Urinary bladder (tissue), 4 donors: Measurements from ENCODE around the gene PRKCH. TPM values are rescaled to one million over a fixed set of nuclear protein-coding genes. Genes with fewer than 3 reads are reported as not detected.

ENCODE experiments used
- DNase-seq: peaks from one replicate; pipeline ENCODE4 v3.0.0-alpha.2; 2015; ENCODE audit errors: extremely low spot score
- H3K27ac ChIP-seq: one replicate; pipeline ENCODE4 v1.5.1; 2013; ENCODE audit warnings: low read depth, mild to moderate bottlenecking, moderate library complexity
- H3K36me3 ChIP-seq: one replicate; pipeline ENCODE4 v1.6.1; 2013; ENCODE audit warnings: mild to moderate bottlenecking, moderate library complexity; ENCODE audit not compliant: insufficient read depth
- H3K4me1 ChIP-seq: one replicate; pipeline ENCODE4 v1.6.1; 2013; ENCODE audit warnings: mild to moderate bottlenecking, moderate library complexity; ENCODE audit not compliant: insufficient read depth
- H3K4me3 ChIP-seq: one replicate; pipeline ENCODE4 v1.5.1; 2013; ENCODE audit warnings: low read depth, low read length
- WGBS: extraction: QIAGEN DNeasy Blood & Tissue Kit; methylation state at CpG from one replicate; pipeline ENCODE4 v1.1.7; 2013; 5-methylcytosine and 5-hydroxymethylcytosine counted together
- polyA plus RNA-seq: library from polyadenylated mRNA; stranded (reverse); fragments of 200-250 nt; gene quantifications from one replicate; pipeline ENCODE4 v1.2.3, GENCODE V29; 2013
- total RNA-seq: library from RNA; depleted of rRNA; stranded (reverse); fragments of >200 nt; gene quantifications from one replicate; pipeline ENCODE4 v1.2.3, GENCODE V29; 2014
- donor health status: healthy with polysubstance abuse.
- donor health status: healthy.

PRKCH gene
- total and polyA plus RNA-seq, 2 donors: 13.3 to 53.6 TPM

DNA sequence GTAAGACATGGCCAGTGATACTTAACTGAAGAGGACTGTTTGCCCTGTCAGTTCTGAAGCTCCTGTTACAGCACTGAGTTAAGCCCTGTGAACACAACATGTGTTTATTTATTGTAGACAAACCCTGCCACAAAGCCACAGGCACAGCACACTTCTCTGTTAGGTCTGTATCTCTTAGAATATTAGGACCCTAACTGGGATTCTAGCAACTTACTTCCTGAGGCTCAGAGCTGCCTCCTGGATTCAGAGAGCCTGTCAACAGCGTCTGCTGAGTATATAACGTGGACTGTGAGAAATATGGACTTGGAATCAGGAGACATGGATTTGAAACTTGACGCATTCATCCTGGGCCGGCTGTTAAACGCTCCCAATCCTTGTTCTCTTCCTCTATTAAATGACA, 238.9 kb downstream of the PRKCH start:
- WGBS: 36% methylated on average over 5 of the region's 5 CpGs
- Histone ChIP-seq H3K27ac (no peak overlapping the region), H3K36me3 (no peaks in the 10 kb centered on the region), H3K4me1 (no peaks in the 10 kb centered on the region), H3K4me3 (no peak overlapping the region)
- DNase-seq: no peak

DNA sequence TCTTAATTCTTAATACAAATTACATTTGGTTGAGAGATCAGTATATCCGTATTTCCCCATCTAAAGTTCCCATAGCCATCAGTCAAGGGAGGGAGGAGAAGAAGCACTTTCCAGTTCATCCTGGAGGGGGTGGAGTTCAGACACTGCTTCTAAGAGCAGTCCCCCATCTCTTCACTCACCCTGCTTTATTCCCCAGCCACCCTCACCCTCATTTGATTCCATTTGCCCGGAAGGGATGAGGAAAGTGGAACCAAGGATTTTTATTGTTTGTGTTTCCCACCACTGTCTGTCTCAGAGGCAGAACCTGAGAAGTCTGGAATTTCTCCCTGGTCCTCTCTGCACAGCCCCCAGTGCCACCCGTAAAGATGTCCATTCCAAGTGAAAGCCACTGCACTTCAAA, 239.7 kb downstream of the PRKCH start:
- WGBS: 82% methylated on average over 3 of the region's 3 CpGs
- no peak for DNase-seq
- no peak overlapping the region for H3K4me3 ChIP-seq
- peak overlapping the region; percentile 55 for H3K27ac ChIP-seq
- H3K4me1 ChIP-seq: no peaks in the 10 kb centered on the region
- no peaks in the 10 kb centered on the region for H3K36me3 ChIP-seq

DNA sequence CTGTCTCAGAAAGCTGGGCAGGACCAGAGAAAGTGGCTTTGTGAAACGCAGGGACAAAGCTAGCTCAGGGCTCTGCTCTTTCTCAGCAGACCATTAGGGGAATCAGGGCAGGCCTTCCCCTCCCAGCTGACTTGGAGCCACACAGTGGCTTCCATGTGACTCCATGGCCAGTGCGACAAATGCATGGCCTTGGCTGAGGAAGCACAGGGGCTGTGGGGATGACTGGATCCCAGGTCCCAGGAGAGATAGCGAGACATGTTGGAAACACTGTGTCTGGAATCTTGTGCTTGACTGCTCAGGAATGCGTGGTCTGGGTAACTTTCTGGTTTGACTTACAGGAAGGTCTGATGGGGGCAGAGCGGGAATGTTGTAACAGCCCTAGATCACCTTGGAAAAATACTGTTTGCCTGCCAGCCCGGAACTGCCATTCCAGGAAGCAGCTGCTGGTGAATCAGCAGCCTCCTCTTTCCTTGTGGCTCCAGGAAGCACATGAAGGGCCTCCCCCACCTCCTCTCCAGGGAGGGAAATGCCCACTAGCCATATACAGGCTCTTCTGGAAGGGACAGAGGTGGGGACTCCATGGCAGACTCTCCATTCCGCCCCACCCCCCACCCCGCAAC, 240.4 kb downstream of the PRKCH start:
- H3K27ac ChIP-seq: peak overlapping the region; percentile 55
- no peak for DNase-seq
- no peaks in the 10 kb centered on the region for H3K36me3 ChIP-seq
- no peak overlapping the region for H3K4me3 ChIP-seq
- WGBS: 75% methylated on average over 8 of the region's 8 CpGs
- H3K4me1 ChIP-seq: no peaks in the 10 kb centered on the region

DNA sequence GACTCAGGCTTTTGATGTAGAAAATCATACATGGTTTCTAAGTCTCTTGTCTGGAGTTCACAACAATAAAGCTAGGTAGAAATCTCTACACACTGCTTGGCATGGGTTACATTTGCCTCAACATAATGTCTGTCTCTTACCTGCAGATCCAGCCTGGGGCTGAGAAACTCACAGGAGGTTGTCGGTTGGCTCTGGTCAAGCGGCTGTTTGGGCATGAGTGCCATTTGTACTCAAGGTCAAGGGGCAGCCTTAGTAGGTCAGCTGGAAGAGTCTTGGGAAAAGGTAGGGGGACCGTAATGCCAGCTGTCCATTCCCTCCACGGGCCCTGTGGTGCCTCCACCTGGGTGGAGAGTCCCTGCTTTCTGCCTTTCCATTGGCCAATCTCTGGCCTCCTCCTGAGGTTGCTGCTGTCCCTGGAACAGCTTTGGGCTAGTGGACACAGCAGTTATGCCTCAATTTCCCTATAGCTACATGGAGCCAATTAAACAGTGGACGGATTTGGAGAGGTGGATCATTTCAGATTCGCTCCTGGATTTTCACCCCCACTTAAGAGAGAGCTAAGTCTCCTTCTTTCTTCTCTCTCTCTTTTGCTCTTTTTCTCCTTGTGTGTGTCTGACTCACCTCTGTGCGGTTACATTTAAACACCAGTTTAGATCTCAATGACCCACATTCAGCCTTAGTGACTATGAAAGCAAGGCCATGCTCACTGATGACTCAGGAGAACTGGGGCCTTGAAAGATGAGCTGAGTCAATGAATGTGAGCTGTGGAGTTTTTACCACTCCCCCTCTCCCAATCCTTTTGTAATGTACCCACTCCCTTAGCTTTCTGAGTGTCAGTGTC, 241.2 kb downstream of the PRKCH start:
- no peak for DNase-seq
- no peaks in the 10 kb centered on the region for H3K36me3 ChIP-seq
- 96% methylated on average over 7 of the region's 7 CpGs for WGBS
- peak overlapping the region; percentile 55 for H3K27ac ChIP-seq
- H3K4me1 ChIP-seq: no peaks in the 10 kb centered on the region
- no peak overlapping the region for H3K4me3 ChIP-seq

DNA sequence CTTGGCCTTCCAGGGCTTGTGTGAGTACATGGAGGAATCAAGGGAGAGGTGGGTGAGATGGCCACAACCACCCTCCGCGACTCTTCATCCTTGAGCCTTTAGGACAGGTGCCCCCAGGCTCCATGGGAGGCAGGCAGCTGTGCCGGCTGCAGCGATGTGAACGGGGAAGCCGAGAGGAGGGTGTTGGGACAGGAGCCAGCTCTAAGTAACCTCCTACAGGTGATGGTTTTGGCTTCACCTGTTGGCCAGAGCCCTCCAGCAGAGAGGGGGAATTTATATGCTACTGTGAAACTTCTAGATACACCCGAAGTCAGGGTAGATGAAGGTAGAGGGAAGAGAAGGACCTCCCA, 241.8 kb downstream of the PRKCH start:
- Histone ChIP-seq H3K4me1 (no peaks in the 10 kb centered on the region), H3K27ac (no peak overlapping the region), H3K36me3 (no peaks in the 10 kb centered on the region), H3K4me3 (no peak overlapping the region)
- WGBS: 97% methylated on average over 7 of the region's 7 CpGs
- no peak for DNase-seq

DNA sequence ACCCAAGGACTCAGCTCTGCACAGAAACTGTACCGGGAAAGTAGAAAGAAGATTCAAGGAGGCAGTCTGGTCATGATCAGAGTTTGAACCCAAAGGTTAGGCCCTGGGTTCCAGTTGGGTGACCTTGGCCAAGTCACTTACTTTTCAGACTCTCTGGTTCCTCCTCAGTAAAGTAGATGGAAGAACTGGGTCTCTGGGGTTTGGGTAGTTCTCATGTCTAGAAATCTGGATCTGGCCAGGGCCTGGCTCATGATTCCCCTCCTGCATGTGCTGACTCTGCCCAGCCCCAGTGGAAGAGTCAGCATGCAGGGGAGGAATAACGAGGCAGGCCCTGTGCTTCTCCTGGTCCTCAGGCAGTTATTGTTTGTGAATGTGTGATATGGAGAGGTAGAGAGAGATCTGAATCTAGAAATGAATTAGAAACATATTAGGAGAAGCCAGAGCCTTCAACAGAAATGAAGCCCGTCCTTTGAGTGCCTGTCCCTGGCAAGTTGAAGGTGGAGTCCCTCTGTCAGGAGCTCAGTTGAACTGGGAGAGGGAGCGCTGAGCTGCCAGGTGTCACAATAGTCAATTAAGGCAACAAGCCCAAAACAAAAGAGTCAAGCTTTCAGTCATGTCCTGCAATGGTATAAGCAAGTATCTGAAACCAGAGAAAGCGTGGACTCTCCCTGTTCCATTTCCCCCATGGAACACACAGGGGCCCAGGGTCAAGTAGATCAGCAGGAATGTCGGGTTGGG, 242.7 kb downstream of the PRKCH start:
- 88% methylated on average over 6 of the region's 6 CpGs for WGBS
- Histone ChIP-seq H3K4me3 (no peak overlapping the region), H3K36me3 (no peaks in the 10 kb centered on the region), H3K27ac (no peak overlapping the region), H3K4me1 (no peaks in the 10 kb centered on the region)
- no peak for DNase-seq

DNA sequence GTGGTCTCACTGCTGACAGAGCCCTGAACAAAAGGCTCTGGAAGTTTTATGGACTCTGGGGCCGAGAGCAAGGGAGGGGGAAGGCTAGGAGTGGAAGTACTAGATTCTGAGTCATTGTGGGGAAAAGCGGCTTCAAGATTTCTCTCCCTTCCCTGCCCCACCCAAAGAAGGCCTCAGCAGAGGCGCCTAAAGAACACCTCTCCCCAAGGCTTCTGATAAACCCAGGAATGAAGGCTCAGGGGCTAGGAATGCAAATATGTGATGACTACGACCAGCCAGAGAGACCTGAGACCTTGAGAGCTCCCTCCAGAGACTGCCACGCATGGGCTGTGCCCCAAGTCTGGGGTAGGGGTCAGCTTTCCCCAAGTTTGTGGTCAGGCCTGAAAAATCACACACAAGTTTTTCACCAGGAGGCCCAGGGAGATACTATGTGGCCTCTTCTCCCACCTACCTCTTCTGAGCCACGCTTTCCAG, 243.3 kb downstream of the PRKCH start:
- Histone ChIP-seq H3K36me3 (no peaks in the 10 kb centered on the region), H3K4me1 (no peaks in the 10 kb centered on the region), H3K27ac (no peak overlapping the region), H3K4me3 (no peak overlapping the region)
- DNase-seq: no peak
- WGBS: 76% methylated on average over 6 of the region's 6 CpGs

DNA sequence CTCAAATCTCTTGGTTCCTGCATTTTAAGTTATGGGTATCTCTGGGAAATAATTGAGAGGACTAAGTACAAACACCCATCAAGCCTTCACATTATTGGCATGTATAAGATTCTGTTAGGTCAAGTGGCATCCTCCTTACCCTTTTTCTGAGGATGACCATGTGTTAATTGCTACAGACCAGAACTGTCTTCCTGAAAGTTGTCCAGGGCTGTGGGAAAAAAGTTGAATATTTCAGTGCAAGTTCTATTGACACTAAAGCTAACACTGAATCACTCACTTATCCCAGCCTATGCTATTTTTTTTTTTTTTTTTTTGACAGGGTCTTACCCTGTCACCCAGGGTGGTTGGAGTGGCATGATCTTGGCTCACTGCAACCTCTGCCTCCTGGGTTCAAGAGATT, 243.8 kb downstream of the PRKCH start:
- no peak for DNase-seq
- no peak overlapping the region for H3K4me3 ChIP-seq
- H3K27ac ChIP-seq: no peak overlapping the region
- no peaks in the 10 kb centered on the region for H3K36me3 ChIP-seq
- no peaks in the 10 kb centered on the region for H3K4me1 ChIP-seq

DNA sequence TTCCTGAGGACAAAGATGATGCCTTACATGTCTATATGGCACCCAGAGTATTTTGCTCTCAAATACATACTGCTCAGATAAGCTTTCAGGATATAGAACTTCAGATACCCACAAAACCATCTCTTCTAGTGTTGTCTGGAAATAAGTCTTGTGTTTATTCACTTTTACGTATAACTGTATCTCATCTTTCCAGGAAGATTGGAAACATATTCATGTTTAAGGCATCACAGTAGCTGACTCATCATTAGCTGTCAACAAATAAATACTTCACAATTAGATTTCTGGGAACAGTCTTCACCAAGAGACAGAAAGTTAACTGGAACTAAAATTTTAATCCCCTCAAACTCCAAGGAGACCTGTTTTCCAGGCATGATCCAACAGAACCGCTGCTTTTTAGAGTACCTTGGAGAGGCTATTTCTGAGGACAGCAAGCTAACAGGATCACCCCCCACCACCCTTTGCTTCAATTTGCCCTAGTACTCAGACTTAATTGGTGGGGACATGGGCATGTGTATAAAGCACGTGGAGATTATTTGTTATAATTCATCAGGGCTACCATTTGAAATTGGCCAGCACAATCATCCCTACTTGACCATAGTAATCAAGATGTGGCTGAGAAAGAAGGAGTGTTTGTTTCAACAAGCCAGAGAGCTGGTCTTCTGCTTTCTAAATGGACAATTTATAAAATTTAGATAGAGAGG, 244.6 kb downstream of the PRKCH start:
- H3K4me1 ChIP-seq: no peaks in the 10 kb centered on the region
- no peak for DNase-seq

DNA sequence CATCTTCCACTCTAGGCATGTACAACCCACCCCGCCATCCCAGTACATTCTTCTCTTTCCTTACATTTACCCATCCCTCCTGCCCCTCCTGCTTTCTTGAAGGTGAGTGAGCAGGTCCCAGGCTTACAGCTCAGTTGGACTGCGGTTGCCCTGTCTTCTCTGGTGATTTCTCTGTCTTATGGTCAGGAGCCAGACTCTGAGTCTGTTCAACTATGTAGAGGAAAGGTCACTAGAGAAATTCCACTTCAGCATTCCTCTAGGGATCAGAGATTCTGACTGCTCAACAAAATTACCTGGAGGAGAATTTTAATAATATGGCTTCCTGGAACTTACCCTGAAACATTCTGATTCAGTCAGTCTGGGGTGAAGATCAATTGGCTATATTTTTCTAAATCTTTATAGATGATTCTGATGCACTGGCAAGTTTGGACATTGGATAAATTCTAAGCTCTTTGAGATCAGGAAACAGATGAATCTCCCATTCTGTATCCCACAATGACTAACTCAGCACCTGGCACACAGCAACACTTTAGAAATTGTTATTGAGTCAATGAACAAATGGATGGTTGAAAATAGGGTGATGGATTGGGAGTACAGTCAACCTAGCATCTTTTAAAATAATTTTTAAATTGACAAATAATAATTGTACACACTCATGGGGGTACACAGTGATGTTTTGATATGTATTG, 245.3 kb downstream of the PRKCH start:
- no peak overlapping the region for H3K27ac ChIP-seq
- H3K4me1 ChIP-seq: no peaks in the 10 kb centered on the region

More for the DNA sequence above, 244.6 kb downstream of the PRKCH start:
- no peak overlapping the region for H3K4me3 ChIP-seq
- 88% methylated on average over 3 of the region's 3 CpGs for WGBS
- H3K36me3 ChIP-seq: no peaks in the 10 kb centered on the region
- no peak overlapping the region for H3K27ac ChIP-seq

DNA sequence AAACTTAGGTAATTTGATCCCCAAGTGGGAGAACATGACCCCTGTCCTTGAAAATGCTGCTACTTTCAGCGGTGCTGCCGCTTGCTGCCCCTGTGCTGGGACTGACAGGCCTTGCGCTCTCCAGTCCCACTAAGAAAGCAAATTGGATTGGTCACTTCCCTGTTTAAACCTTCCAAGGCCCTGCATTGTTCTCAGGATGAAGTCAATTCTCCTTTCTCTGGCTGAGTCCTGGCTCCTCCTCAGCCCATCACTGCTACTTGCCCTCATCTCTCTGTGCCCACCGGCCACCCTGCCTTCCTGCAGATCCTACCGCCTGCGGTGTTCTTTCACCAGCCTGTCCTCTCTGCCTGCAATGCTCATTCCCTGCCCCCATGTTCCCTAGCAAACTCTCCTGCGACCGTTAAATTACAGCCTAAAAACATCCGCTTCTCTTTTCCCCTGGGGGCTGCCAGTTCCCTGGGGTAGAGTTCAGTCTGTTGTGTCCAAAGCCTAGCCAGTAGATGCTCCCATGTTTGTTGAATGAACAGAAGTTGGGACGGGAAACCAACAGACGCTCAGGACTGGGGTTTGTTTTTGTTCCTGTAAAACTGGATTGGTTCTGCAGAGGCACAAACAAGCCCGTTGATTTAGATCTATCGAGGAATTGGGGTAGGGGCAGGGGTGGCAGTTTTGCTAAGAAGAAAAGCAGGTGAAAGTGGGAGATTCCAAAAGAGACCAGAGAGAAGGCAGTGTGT, 246.6 kb downstream of the PRKCH start:
- Histone ChIP-seq H3K27ac (no peak overlapping the region), H3K4me3 (no peak overlapping the region), H3K4me1 (no peaks in the 10 kb centered on the region), H3K36me3 (no peaks in the 10 kb centered on the region)
- 69% methylated on average over 13 of the region's 13 CpGs for WGBS
- DNase-seq: no peak

More for the DNA sequence above, 245.3 kb downstream of the PRKCH start:
- Histone ChIP-seq H3K4me3 (no peak overlapping the region), H3K36me3 (no peaks in the 10 kb centered on the region)
- 92% methylated on average over 2 of the region's 2 CpGs for WGBS
- no peak for DNase-seq

DNA sequence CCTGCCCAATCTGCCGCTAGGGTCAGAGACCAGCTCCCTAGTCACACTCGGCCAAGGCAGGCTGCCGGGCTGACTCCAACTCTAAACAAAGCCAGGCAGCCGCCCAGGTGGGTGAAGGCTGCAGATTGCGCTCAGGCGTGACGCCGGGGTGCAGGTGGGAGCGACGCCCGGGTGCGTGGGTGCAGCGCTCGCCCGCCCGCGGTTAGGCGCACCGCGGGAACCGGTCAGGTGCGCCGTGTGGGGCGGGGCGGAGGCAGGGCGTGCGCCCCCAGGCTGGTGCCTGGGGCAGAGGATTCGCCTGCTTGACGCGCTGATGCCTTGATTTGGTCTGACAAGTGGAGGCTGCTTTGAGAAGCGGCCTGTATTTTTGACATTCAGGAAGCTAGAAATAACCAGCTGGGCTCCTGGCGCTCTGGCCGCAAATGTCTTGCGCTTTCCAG, 247.2 kb downstream of the PRKCH start:
- WGBS: 40% methylated on average over 34 of the region's 34 CpGs
- H3K4me1 ChIP-seq: no peaks in the 10 kb centered on the region
- no peak overlapping the region for H3K4me3 ChIP-seq
- H3K27ac ChIP-seq: no peak overlapping the region
- DNase-seq: no peak
- H3K36me3 ChIP-seq: no peaks in the 10 kb centered on the region
